Trophoblast cell (in vitro differentiated cells and primary cell): ENCODE measurements around the gene SEPHS2.
A peak's percentile ranks its signal among the peaks of the same experiment; 100 is the strongest.
"Not testable (repeated sequence)": the region's sequence is repeated elsewhere in the genome, so short reads cannot be mapped to it uniquely, and the experiment has no call there.

Experiments used
- DNase-seq, 2 donors: peaks; one replicate each; pipeline ENCODE4 v3.0.0-alpha.2; 2016
- H2AFZ ChIP-seq: 2 replicates; pipeline ENCODE4 v1.6.1; 2013; ENCODE audit warnings: low read length, moderate library complexity, mild to moderate bottlenecking; ENCODE audit not compliant: insufficient read depth, poor library complexity
- H2AK5ac ChIP-seq: 2 replicates; pipeline ENCODE4 v1.6.1; 2013; ENCODE audit warnings: mild to moderate bottlenecking, low read length
- H2BK120ac ChIP-seq: 2 replicates; pipeline ENCODE4 v1.6.1; 2013; ENCODE audit warnings: low read length, mild to moderate bottlenecking, moderate library complexity; ENCODE audit not compliant: insufficient read depth, poor library complexity
- H2BK12ac ChIP-seq: 2 replicates; pipeline ENCODE4 v1.6.1; 2013; ENCODE audit warnings: mild to moderate bottlenecking, low read length, moderate library complexity
- H2BK5ac ChIP-seq: 2 replicates; pipeline ENCODE4 v1.6.1; 2013; ENCODE audit warnings: low read length, low read depth, moderate library complexity, mild to moderate bottlenecking; ENCODE audit not compliant: poor library complexity
- H3K14ac ChIP-seq: 2 replicates; pipeline ENCODE4 v1.6.1; 2013; ENCODE audit warnings: mild to moderate bottlenecking, low read length
- H3K18ac ChIP-seq: 2 replicates; pipeline ENCODE4 v1.6.1; 2013; ENCODE audit warnings: mild to moderate bottlenecking, low read length
- H3K23ac ChIP-seq: 2 replicates; pipeline ENCODE4 v1.6.1; 2013; ENCODE audit warnings: low read length
- H3K27ac ChIP-seq: 2 replicates; pipeline ENCODE4 v1.5.1; 2013; ENCODE audit warnings: low read depth, mild to moderate bottlenecking, inconsistent platforms, low read length, moderate library complexity
- H3K27me3 ChIP-seq: 2 replicates; pipeline ENCODE4 v1.6.1; 2013; ENCODE audit warnings: inconsistent platforms, mild to moderate bottlenecking, low read length, moderate library complexity; ENCODE audit not compliant: insufficient read depth
- H3K36me3 ChIP-seq, 2 experiments: 1 replicate in 1 of 2; 2 replicates in 1 of 2; pipeline ENCODE4 v1.6.1; 2013; ENCODE audit warnings: low read length in 2 of 2, mild to moderate bottlenecking in 2 of 2, moderate library complexity in 1 of 2; ENCODE audit not compliant: insufficient read depth in 2 of 2, control insufficient read depth in 1 of 2
- H3K4ac ChIP-seq: 2 replicates; pipeline ENCODE4 v1.6.1; 2013; ENCODE audit warnings: low read depth, mild to moderate bottlenecking, low read length, moderate library complexity
- H3K4me1 ChIP-seq, 2 experiments: 1 replicate in 1 of 2; 2 replicates in 1 of 2; pipeline ENCODE4 v1.6.1; 2013; ENCODE audit warnings: low read length in 2 of 2, mild to moderate bottlenecking in 2 of 2, moderate library complexity in 1 of 2; ENCODE audit not compliant: insufficient read depth in 2 of 2, control insufficient read depth in 1 of 2
- H3K4me2 ChIP-seq: 2 replicates; pipeline ENCODE4 v1.6.1; 2013; ENCODE audit warnings: inconsistent platforms, mild to moderate bottlenecking, low read length, moderate library complexity
- H3K4me3 ChIP-seq: 2 replicates; pipeline ENCODE4 v1.5.1; 2013; ENCODE audit warnings: mild to moderate bottlenecking, low read depth, low read length, inconsistent platforms
- H3K79me1 ChIP-seq: one replicate; pipeline ENCODE4 v1.6.1; 2013; ENCODE audit warnings: low read length
- H3K79me2 ChIP-seq: 2 replicates; pipeline ENCODE4 v1.6.1; 2013; ENCODE audit warnings: low read length, mild to moderate bottlenecking; ENCODE audit not compliant: control insufficient read depth, insufficient read depth, poor library complexity
- H3K9ac ChIP-seq: 2 replicates; pipeline ENCODE4 v1.6.1; 2013; ENCODE audit warnings: mild to moderate bottlenecking, low read length
- H3K9me3 ChIP-seq: 2 replicates; pipeline ENCODE4 v1.6.1; 2013; ENCODE audit warnings: low read depth, mild to moderate bottlenecking, control low read depth, inconsistent platforms, low read length; ENCODE audit not compliant: insufficient read depth
- H4K12ac ChIP-seq: 2 replicates; pipeline ENCODE4 v1.6.1; 2013; ENCODE audit warnings: low read depth, mild to moderate bottlenecking, low read length, moderate library complexity
- H4K8ac ChIP-seq: 2 replicates; pipeline ENCODE4 v1.6.1; 2013; ENCODE audit warnings: low read depth, mild to moderate bottlenecking, low read length, moderate library complexity
- H4K91ac ChIP-seq: one replicate; pipeline ENCODE4 v1.6.1; 2013; ENCODE audit warnings: low read depth, mild to moderate bottlenecking, low read length, moderate library complexity
- WGBS: extraction: QIAGEN DNeasy Blood & Tissue Kit; methylation state at CpG from one replicate; pipeline ENCODE4 v1.1.7; 2013; ENCODE audit warnings: missing lambda C conversion rate; ENCODE audit not compliant: insufficient read length, insufficient coverage; ENCODE audit errors: extremely low coverage; 5-methylcytosine and 5-hydroxymethylcytosine counted together

Gene SEPHS2

DNA sequence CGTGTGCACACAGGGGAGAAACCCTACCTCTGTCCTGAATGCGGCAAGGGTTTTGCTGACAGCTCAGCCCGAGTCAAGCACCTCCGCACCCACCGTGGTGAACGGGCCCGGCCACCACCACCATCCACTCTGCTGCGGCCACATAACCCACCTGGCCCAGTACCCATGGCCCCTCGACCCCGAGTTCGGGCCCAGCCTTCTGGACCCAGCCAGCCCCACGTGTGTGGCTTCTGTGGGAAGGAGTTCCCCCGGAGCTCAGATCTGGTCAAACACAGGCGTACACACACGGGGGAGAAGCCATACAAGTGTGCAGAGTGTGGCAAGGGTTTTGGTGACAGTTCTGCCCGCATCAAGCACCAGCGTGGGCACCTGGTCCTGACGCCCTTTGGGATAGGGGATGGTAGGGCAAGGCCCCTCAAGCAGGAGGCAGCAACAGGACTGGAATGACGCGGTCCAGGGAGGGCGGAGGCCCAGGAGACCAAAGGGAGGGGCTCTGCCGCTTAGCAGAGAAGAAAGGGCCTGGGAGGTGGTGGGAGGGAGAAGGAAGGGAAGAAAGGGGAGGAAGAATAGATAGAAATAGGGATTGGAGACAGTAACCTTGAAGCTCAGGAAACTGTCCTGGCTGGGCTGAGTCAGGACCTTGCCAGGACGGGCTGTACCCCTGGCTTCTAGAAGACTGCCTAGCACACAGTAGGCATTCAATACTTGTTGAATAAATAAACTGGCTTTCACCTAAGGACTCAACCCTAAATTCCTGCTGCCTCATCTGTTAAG lies 46.8 kb downstream of the SEPHS2 start:
- H4K12ac ChIP-seq = peak overlapping the region; percentile 5
- H3K36me3 ChIP-seq = peaks cover 19 to 20% of the 10 kb centered on the region in 2 experiments
- H3K4me3 ChIP-seq = peak overlapping the region; percentile 26
- WGBS = no CpG with 5 or more reads among the region's 23 CpGs
- H3K79me1 ChIP-seq = peaks cover 32% of the 10 kb centered on the region
- peak overlapping the region; percentile 100 for H3K27ac ChIP-seq
- H3K23ac ChIP-seq = no peak overlapping the region
- H3K4ac ChIP-seq = no peak overlapping the region
- peaks cover 19% of the 10 kb centered on the region for H3K79me2 ChIP-seq
- peak overlapping the region; percentile 19 for H3K18ac ChIP-seq
- H2BK120ac ChIP-seq = no peak overlapping the region
- H2AK5ac ChIP-seq = peak overlapping the region; percentile 4
- peak overlapping the region; percentile 4 for H2BK12ac ChIP-seq
- H3K4me2 ChIP-seq = no peak overlapping the region
- no peak overlapping the region for H2BK5ac ChIP-seq
- peak overlapping the region; percentile 71 for H4K91ac ChIP-seq
- H3K9ac ChIP-seq = no peak overlapping the region
- DNase-seq = no peak
- H2AFZ ChIP-seq = no peak overlapping the region
- H4K8ac ChIP-seq = no peak overlapping the region
- no peak overlapping the region for H3K14ac ChIP-seq
- H3K9me3 ChIP-seq = no peaks in the 10 kb centered on the region
- H3K4me1 ChIP-seq = peaks cover 14 to 18% of the 10 kb centered on the region in 2 experiments
- no peaks in the 10 kb centered on the region for H3K27me3 ChIP-seq

GRCh38 chr16:30397776-30398660 lies 47.7 kb downstream of the SEPHS2 start:
- Histone ChIP-seq H3K36me3 (peaks cover 19 to 20% of the 10 kb centered on the region in 2 experiments), H3K4me1 (peaks cover 14 to 18% of the 10 kb centered on the region in 2 experiments), H2AK5ac (peak overlapping the region; percentile 4), H3K27me3 (no peaks in the 10 kb centered on the region), H4K8ac (no peak overlapping the region), H3K79me1 (peaks cover 32% of the 10 kb centered on the region), H3K14ac (no peak overlapping the region), H3K23ac (no peak overlapping the region), H2BK5ac (no peak overlapping the region), H3K9me3 (no peaks in the 10 kb centered on the region), H3K9ac (no peak overlapping the region), H2BK120ac (no peak overlapping the region), H2AFZ (no peak overlapping the region), H4K12ac (peak overlapping the region; percentile 5), H2BK12ac (no peak overlapping the region), H3K27ac (no peak overlapping the region), H4K91ac (peak overlapping the region; percentile 1), H3K79me2 (peaks cover 19% of the 10 kb centered on the region), H3K4me2 (no peak overlapping the region), H3K4me3 (peak overlapping the region; percentile 26), H3K4ac (no peak overlapping the region), H3K18ac (peak overlapping the region; percentile 19)
- no CpG with 5 or more reads among the region's 42 CpGs for WGBS
- no peak for DNase-seq

- Histone ChIP-seq H2BK12ac (no peak overlapping the region), H3K79me1 (peaks cover 32% of the 10 kb centered on the region), H3K36me3 (peaks cover 19 to 20% of the 10 kb centered on the region in 2 experiments), H4K12ac (no peak overlapping the region), H3K4me2 (no peak overlapping the region), H2AFZ (no peak overlapping the region), H3K27ac (no peak overlapping the region), H3K4me3 (no peak overlapping the region), H3K18ac (no peak overlapping the region), H2BK120ac (no peak overlapping the region), H3K23ac (no peak overlapping the region), H3K27me3 (no peaks in the 10 kb centered on the region), H3K9ac (no peak overlapping the region), H4K8ac (no peak overlapping the region), H2AK5ac (no peak overlapping the region), H3K14ac (no peak overlapping the region), H3K4me1 (peaks cover 14 to 18% of the 10 kb centered on the region in 2 experiments), H4K91ac (no peak overlapping the region), H3K9me3 (no peaks in the 10 kb centered on the region), H3K4ac (peak overlapping the region; percentile 19), H2BK5ac (no peak overlapping the region), H3K79me2 (peaks cover 19% of the 10 kb centered on the region)
- no CpG with 5 or more reads among the region's 4 CpGs for whole genome bisulfite sequencing
- no peak for DNase-seq
These were observed 48.6 kb downstream of the SEPHS2 start for GRCh38 chr16:30397056-30397455.

DNA sequence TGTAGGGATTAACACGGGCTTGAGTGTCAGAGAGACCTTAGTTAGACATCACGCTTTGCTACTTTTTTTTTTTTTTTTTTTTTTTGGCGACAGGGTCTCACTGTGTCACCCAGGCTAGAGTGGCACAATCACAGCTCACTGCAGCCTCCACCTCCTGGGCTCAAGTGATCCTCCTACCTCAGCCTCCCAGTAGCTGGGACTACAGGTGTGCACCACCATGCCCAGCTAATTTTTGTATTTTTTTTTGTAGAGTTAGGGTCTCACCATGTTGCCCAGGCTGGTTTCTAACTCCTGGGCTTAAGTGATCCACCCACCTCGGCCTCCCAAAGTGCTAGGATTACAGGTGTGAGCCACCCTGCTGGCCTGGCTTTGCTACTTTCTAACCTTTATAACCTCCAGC lies 49.0 kb downstream of the SEPHS2 start:
- H4K8ac ChIP-seq, H3K23ac ChIP-seq, H2AK5ac ChIP-seq, H2AFZ ChIP-seq, H3K4me3 ChIP-seq, H2BK12ac ChIP-seq, H4K12ac ChIP-seq, H4K91ac ChIP-seq, H3K9me3 ChIP-seq, H3K14ac ChIP-seq, H2BK5ac ChIP-seq, H3K27ac ChIP-seq, H3K18ac ChIP-seq, H3K4ac ChIP-seq, H3K9ac ChIP-seq, H2BK120ac ChIP-seq, H3K27me3 ChIP-seq, H3K4me2 ChIP-seq, DNase-seq: not testable (repeated sequence)
- H3K36me3 ChIP-seq = peaks cover 19 to 20% of the 10 kb centered on the region in 2 experiments
- peaks cover 32% of the 10 kb centered on the region for H3K79me1 ChIP-seq
- peaks cover 14 to 18% of the 10 kb centered on the region in 2 experiments for H3K4me1 ChIP-seq
- peaks cover 19% of the 10 kb centered on the region for H3K79me2 ChIP-seq
- WGBS = no CpG with 5 or more reads among the region's 4 CpGs
